ENCODE measurements around the gene GRWD1.
A peak's percentile ranks its signal among the peaks of the same experiment; 100 is the strongest.

Gene GRWD1

DNA sequence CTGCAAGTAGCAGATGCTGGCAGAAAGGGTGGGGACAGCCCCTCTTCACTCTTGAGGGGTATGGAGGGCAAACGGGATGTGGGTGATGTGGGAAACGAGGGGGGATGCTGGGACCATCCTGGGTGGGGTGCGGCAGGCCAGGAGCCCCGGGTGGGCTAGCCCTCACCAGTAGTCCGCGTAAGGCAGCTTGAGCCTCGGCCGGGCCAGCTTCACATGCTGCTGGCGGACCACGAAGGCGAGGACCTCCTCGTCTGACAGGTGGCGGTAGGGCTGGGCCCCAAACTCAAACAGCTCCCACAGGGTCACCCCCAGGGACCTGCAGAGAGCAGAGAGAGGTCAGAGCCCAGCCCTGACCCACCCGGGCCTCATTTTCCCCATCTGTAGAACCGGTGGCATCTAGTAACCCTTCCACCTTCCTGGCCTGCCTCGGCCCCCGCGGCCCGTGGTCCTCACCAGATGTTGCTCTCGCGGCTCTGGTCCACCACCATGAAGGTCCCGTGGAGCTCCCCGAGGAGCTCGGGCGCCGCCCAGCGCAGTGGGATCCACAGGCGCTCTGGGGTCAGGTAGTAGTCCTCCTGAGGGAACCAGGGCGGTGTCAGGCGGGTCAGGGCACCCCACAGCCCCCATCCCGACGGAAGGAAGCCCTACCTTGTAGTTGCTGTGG, 55.2 kb downstream of the GRWD1 start:
- Histone ChIP-seq H3K4me2 (ENCODE audit: low read length) (peak overlapping the region; percentile 55), H3K4me3 (ENCODE audit: low read depth, low read length) (peak overlapping the region; percentile 31), H3K9me3 (ENCODE audit: control insufficient read depth, low read length) (no peaks in the 10 kb centered on the region), H3K27me3 (ENCODE audit: control insufficient read depth, insufficient read depth, low read length) (no peaks in the 10 kb centered on the region), H3K36me3 (ENCODE audit: control insufficient read depth, insufficient read depth, low read length) (no peaks in the 10 kb centered on the region), H2AFZ (no peak overlapping the region), H3K27ac (no peak overlapping the region), H3K4me1 (no peaks in the 10 kb centered on the region), H3K9ac (no peak overlapping the region), H3K79me2 (no peaks in the 10 kb centered on the region)
- TF ChIP-seq, protein P1, sequence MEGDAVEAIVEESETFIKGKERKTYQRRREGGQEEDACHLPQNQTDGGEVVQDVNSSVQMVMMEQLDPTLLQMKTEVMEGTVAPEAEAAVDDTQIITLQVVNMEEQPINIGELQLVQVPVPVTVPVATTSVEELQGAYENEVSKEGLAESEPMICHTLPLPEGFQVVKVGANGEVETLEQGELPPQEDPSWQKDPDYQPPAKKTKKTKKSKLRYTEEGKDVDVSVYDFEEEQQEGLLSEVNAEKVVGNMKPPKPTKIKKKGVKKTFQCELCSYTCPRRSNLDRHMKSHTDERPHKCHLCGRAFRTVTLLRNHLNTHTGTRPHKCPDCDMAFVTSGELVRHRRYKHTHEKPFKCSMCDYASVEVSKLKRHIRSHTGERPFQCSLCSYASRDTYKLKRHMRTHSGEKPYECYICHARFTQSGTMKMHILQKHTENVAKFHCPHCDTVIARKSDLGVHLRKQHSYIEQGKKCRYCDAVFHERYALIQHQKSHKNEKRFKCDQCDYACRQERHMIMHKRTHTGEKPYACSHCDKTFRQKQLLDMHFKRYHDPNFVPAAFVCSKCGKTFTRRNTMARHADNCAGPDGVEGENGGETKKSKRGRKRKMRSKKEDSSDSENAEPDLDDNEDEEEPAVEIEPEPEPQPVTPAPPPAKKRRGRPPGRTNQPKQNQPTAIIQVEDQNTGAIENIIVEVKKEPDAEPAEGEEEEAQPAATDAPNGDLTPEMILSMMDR (IDR thresholded peaks at IDR 0.05), result no peak

DNA sequence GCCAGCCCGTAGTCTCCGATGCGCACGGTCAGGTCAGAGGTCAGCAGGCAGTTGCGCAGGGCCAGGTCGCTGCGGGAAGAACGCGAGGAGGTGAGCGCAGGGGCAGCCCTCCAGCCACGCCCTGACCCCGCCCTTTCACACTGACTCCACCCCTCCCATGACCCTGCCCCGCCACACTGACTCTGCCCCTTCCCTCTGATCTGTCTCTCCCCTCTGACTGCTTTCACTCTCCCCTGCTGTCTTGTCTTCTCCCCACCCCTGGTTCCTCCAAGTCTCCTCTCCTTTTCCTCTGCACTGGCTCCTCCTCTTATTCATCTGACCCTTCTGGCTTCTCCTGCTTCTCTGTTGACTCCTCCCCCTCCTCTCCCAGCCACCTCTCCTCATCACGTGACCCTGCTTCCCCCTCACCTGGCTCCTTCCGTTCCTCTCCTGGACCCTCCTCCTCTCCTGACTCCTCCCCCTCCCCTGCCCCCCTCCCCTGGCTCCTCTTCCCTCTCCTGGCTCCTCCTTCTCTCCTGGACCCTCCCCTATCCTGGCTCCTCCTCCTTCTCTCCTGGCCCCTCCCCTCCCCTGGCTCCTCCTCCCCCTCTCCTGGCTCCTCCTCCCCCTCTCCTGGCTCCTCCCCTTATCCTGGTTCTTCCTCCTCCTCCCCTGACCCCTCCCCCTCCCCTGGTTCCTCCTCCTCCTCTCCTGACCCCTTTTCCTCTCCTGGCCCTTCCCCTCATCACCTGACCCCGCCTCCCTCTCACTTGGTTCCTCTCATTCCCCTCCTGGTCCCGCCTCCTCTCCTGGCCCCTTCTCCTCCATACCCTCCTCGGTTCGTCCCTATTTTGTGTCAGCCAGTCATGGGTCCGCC, 55.9 kb downstream of the GRWD1 start:
- no peaks in the 10 kb centered on the region for H3K9me3 ChIP-seq (ENCODE audit: control insufficient read depth, low read length)
- no peaks in the 10 kb centered on the region for H3K4me1 ChIP-seq
- H3K27me3 ChIP-seq (ENCODE audit: control insufficient read depth, insufficient read depth, low read length), result no peaks in the 10 kb centered on the region

DNA sequence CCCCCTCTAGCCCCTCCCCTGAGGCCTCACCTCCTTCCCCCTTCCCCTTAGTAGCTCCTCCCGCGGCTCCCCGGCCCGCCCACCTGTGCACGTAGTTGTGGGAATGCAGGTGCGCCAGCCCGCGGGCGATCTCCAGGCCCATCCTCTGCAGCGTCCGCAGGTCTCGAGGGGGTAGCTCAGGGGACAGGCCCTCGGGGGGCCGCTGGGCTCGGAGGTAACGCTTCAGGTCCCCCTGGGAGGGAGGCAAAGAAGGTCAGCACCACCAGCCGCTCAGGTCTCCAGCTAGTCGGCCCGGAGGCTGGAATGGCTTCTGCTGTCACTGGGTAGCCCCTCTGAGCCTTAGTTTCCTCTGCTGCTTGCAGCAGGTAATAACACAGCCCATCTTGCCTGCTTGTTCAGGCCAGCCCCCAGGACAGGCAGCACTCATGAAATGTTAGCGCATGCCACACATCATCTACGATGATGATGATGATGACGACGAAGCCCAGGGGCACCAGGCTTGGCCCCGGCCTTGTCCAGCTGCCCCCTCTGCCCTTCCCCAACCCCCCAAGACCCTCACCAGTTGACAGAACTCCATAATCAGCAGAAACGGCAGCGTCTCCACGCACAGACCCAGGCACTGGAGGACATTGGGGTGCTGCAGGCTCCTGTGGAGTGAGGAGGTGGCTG, 56.7 kb downstream of the GRWD1 start:
- H3K4me2 ChIP-seq (ENCODE audit: low read length), result peak overlapping the region; percentile 80
- H3K4me1 ChIP-seq, result no peaks in the 10 kb centered on the region
- H3K36me3 ChIP-seq (ENCODE audit: control insufficient read depth, insufficient read depth, low read length), result no peaks in the 10 kb centered on the region
- H2AFZ ChIP-seq, result no peak overlapping the region
- no peaks in the 10 kb centered on the region for H3K27me3 ChIP-seq (ENCODE audit: control insufficient read depth, insufficient read depth, low read length)
- peak overlapping the region; percentile 57 for H3K4me3 ChIP-seq (ENCODE audit: low read depth, low read length)
- H3K27ac ChIP-seq, result no peak overlapping the region
- H3K9me3 ChIP-seq (ENCODE audit: control insufficient read depth, low read length), result no peaks in the 10 kb centered on the region
- H3K9ac ChIP-seq, result no peak overlapping the region
- no peaks in the 10 kb centered on the region for H3K79me2 ChIP-seq
- TF ChIP-seq, protein P1 (IDR thresholded peaks at IDR 0.05), result no peak

More for the DNA sequence above, 55.9 kb downstream of the GRWD1 start:
- H3K9ac ChIP-seq, result no peak overlapping the region
- H3K4me3 ChIP-seq (ENCODE audit: low read depth, low read length), result peak overlapping the region; percentile 57
- no peak overlapping the region for H2AFZ ChIP-seq
- H3K27ac ChIP-seq, result no peak overlapping the region
- TF ChIP-seq, protein P1 (IDR thresholded peaks at IDR 0.05), result no peak
- H3K79me2 ChIP-seq, result no peaks in the 10 kb centered on the region
- peak overlapping the region; percentile 80 for H3K4me2 ChIP-seq (ENCODE audit: low read length)
- no peaks in the 10 kb centered on the region for H3K36me3 ChIP-seq (ENCODE audit: control insufficient read depth, insufficient read depth, low read length)

DNA sequence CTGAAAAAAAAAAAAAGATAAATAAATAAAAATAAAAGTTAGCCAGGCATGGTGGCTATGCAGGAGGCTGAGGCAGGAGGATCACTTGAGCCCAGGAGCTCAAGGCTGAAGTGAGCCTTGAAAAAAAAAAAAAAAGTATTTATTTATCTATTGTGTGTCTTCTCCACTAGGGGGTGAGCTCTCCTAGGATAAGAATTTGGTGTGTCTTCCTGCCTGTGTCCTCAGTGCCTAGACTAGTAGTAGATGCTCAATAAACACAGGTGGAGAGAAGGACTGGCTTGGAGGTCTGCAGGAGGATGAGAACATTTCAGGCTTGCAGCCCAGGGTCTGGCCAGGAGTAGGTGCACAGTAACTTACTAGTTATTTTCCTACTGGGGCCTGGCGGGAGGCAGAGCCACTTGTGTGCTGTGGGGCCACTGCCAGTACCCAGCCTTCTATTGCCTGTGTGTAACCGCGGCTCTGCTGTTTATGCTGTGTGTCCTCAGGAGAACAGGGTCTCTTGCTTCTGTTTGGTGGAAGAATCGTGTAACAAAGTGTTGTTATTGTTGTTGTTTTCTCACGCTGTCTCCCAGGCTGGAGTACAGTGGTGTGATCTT, 60.5 kb downstream of the GRWD1 start:
- Histone ChIP-seq H2AFZ (no peak overlapping the region), H3K79me2 (no peaks in the 10 kb centered on the region), H3K9ac (no peak overlapping the region), H3K4me3 (ENCODE audit: low read depth, low read length) (no peak overlapping the region), H3K27me3 (ENCODE audit: control insufficient read depth, insufficient read depth, low read length) (no peaks in the 10 kb centered on the region), H3K4me1 (peaks cover 5% of the 10 kb centered on the region), H3K27ac (no peak overlapping the region), H3K36me3 (ENCODE audit: control insufficient read depth, insufficient read depth, low read length) (no peaks in the 10 kb centered on the region), H3K9me3 (ENCODE audit: control insufficient read depth, low read length) (no peaks in the 10 kb centered on the region), H3K4me2 (ENCODE audit: low read length) (no peak overlapping the region)
- TF ChIP-seq, protein P1 (IDR thresholded peaks at IDR 0.05), result peak; percentile 68

Measured in parathyroid adenoma (tissue), 2 donors.